Right ventricle myocardium inferior (tissue), 1 donor: ENCODE data around the gene FAM53B. TPM values are rescaled to one million over a fixed set of nuclear protein-coding genes. Genes with fewer than 3 reads are reported as not detected.

Source experiments
- ATAC-seq: fragments of 200-7000 bp; cut with Tn5 transposase; one replicate; pipeline ENCODE4 v1.9.1; 2020; ENCODE audit warnings: mild to moderate bottlenecking, moderate library complexity
- DNase-seq: peaks from one replicate; pipeline ENCODE4 v3.0.0; 2021; ENCODE audit errors: missing footprints
- intact Hi-C: fragments of 100-400 bp; cut with DNase I; formaldehyde crosslinking; loops from one replicate; pipeline ENCODE4 v1.11.0; 2022
- total RNA-seq: library from RNA; stranded (reverse); fragmentation: NEBNext Ultra II Directional; extraction: Animal tissue kit (Norgen Biotek cat#: 25700); gene quantifications from one replicate; pipeline ENCODE4 v1.2.1, GENCODE V29; 2021
- donor health status: DM: no; HTN: yes; CAD: no; lungs with severe emphysema.

The FAM53B gene
- total RNA-seq, 1 donor from 2014 or later, result 41.2 TPM

DNA sequence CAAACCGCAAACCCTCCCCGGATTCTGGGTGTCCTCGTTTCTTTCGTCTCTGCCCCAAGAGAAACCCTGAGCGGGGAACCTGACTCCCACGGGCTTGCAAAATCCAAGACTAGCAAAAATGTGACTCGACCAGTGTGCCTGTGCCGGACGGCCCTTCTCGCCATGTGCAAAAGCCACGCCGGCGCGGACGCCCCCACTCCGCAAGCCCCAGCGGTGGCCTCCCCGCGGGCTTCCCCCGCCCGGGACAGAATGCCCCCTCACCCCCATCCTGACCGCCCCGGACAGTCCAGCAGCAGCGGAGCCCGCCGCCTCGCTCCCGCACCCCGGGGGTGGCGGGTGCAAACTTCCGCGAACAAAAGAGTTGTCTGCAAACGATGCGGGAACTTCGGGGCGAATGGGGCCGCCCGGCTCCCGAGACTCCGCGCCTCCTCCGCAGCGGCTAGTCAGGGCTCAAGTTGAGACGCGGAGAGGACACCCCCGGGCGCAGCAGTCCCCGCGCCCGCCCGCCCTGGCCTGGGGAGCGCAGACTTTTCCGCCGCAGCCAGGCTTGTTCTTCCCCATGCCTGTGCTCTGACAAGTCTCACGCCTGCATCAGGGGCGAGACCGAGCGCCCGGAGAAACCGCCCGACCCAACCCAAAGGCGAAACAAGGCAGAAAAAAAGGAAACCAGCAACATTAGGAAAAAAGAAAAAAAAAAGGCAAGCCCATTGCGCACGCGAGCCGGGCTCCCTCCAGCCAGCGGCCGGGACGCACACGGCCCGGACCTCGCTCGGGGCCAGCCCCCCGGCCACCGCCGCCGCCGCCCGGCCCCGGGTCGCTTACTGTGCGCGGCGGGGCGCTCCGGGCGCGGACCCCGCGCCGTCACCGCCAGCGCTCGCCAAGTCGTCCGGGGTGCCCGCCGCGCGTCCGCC, 732 bp downstream of the FAM53B start:
- intact Hi-C loops, result loop anchor here (1.0 to 5.0 kb wide), 3 partner anchors 96 to 203 kb away; no protein-coding TSS in a partner anchor
- DNase-seq (peak; percentile 79), ATAC-seq (no peak)

DNA sequence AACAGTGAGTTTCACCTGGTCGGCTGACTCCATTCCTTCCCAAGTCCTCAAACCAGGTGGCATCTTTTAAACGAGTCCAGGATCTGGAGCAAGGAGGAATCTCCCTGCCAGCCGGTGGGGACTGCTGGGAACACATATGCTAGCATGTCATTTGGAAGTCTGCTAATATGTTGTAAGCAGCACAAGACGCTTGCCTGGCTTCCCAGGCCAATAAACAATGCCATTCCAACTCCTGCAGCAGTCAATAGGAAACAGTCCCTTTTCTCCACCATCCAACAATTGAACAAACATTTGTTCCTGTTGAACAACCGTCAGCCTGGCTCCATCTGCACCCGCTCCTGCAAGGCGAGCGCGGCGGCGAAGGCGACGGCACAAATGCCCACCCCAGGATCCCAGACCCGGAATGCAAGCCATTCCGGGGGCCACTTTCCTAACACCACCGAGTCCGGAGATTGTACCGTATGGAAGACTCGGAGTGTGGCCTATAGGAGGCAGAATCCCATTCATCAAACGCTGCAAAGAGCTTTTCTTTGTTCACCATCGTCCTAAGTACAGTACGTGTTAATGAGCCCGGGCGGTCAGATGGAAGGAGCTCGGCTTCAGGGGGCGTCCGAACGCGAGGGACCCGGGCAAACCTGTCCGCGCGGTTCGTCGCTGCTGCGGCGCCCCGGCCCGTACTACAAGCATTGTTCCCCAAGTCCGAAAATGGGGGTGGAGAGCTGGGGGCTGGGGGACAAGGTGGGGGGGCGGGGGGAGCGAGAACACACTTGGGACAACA, 1.6 kb downstream of the FAM53B start:
- intact Hi-C loops, result loop anchor here (2.0 to 5.0 kb wide), 2 partner anchors 95 to 118 kb away; no protein-coding TSS in a partner anchor
- DNase-seq (peak; percentile 73), ATAC-seq (no peak)

DNA sequence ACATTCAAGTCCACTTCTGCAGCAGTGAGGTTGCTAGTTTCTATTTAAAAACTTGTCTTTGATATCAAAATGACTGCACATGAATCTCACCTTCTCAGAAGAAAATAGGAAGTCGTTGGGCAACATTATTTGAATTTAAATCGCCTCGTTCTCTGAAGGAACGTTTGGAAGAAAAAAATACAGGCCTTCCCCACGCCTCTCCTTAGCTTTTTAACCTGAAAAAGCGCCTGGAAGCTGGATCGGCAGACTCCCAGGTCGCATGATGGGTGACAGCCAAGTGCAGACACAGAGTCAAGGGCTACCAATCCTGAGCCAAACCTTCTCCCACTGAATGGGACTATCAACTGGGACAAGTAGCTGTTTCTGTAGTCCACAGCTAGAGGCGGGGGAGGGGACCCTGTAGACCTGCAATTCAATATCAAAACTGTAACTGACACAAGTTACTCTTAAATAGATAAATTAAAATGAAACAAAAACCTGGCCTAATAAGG, 2.2 kb downstream of the FAM53B start:
- DNase-seq (no peak), ATAC-seq (no peak)
- intact Hi-C loops, result loop anchor here (2.0 to 5.0 kb wide), 4 partner anchors 39 to 117 kb away; no protein-coding TSS in a partner anchor

DNA sequence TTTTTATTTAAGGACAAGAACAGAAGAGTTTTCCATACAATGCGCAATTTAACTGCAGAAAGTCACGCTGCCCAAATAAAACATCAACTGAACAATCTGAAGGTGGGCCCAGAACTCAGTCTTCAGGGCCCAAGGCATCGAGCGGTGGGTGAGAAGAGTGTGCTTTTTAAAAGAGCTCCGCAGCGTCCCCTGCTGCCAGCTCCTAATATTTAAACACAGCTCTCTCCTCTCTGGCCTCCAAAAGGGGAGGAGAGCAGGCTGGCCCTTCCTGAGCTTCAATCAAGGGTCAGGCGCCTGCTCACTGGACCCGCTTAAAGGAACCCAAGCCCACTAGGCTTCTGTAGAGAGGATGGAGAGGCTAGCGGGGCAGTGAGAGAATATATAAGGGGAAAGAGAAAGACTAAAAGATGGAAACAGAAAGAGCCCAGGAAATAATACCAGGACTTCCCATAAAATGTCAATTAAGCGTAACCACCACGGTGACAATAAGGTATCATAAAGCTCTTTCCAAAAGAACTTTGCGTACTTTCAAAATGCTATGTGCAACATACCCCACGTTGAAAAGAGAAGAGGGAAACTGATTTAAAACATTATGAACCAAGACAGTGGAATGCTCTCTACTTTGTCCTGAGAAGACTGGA, 2.8 kb downstream of the FAM53B start:
- peak; percentile 90 for DNase-seq
- intact Hi-C loops, result loop anchor here (2.0 to 5.0 kb wide), 3 partner anchors 39 to 94 kb away; no protein-coding TSS in a partner anchor
- ATAC-seq, result peak; percentile 72

DNA sequence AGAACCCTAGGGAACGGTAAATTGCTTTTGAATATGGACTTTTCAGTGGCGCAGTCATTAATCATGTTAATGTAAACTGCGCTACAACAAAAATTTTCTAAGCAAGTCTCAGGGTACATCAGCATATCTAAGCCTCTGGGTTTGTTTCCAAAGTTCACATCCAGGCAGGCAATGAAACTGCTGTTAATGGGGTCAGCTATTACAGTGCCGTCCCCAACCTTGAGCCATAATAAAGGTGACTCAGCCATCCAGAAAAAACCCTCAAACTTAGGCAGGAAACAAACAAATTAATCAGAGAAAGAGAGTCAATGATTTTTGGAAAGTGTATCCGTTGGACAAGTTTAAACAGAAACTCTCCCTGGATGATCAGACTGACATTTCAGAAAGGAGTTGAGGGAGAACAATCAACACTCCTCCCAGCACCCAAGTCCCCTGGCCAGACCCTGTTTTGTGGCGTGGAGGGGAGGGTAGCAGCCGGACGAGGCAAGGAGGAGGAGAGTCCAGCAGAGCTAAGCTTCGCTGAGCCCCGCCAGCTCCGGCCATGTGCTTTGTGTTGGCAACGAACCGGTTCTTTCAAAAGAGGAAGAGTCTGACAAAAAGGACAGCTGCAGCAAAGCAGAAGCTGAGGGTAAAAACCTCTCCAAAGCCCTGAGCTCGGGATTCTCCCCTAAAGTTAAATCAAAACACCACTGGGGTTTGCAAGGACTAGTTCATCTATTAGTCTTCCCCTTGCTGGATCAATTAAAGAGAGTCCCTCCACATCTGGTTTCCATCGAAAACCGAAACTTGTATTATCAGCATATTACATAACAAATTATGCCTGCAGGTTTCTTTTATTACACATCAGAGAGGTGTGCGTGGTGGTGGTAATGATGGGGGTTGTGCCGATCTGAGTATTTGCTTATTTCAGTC, 3.6 kb downstream of the FAM53B start:
- DNase-seq (peak; percentile 88), ATAC-seq (peak; percentile 23)
- intact Hi-C loops, result loop anchor here (2.0 to 5.0 kb wide), 3 partner anchors 38 to 93 kb away; no protein-coding TSS in a partner anchor

DNA sequence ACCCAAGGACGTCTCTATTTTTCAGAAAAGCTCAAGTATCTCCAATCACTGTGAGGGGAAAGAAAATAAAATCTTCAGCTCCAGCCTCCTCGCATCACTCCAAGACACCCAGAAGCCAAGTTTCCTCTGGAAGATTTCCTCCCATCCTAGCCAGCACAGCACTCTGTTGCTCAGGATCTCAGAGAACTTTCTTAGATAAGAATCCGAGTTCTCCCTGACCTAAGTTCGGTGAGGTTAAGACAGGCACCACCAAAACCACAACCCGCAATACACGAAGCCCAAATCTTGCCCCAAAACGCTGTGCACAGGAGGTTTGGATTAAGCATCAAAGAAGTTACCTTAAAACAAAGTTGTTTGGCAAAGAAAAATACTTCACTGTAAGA, 4.2 kb downstream of the FAM53B start:
- ATAC-seq (no peak), DNase-seq (no peak)
- intact Hi-C loops, result loop anchor here (2.0 to 5.0 kb wide), 3 partner anchors 37 to 93 kb away; no protein-coding TSS in a partner anchor

DNA sequence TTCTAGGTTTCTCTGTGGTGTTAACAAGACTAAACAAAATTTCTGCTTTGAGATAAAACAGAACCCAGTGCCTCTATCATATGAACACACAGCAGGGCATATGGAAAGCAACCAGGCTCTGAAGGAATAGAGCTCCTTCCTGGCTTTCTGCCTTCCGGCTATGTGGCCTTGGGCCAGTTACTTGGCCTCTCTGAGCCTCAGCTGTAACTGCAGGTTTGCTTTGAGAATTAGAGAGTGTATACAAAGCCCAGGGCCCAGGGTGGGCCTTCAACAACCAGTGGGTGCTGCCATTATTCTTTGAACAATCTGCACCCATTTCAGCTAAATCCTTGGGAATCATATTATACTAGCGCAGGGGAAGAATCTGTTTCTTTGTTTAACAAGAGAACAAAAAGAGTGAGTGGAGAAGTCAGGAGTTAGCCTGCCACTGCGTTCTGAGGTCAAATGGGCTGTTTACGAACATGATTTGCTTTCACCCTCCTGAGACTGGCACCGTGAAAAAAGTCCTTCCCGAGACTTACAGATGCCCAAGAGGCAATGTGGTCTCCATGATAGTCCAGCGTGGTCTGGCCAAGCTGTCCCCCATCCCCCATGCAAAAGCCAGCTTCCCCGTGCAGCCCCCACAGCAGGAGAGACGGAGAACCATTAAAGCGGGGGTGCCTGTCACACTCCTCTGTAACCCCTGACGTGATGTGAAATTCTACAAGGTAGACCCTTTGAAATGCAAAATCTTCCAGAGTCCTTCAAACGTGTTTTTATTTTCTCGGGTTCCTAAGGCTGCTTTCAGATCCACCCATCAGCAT, 4.9 kb downstream of the FAM53B start:
- no peak for ATAC-seq
- DNase-seq, result no peak
- intact Hi-C loops, result no loop called here

DNA sequence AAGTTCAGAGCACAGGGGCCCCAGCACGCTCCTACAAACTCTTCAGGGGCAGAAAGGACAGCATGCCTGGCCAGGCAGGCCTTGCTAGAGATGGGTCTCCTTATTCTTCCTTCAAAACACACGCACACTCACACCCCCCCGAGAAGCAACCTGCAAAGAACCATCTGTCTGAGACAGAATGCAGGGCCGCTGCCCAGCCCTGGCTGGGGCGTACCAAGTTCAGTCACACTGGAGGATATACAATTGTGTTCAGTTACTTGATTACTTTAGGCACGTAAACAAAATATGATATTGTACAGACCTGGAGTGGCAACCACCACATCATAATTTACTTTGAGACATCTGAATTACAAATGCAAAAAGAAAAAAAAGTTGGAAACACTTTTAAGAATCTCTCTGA, 5.7 kb downstream of the FAM53B start:
- ATAC-seq, result no peak
- DNase-seq, result no peak
- intact Hi-C loops, result no loop called here

DNA sequence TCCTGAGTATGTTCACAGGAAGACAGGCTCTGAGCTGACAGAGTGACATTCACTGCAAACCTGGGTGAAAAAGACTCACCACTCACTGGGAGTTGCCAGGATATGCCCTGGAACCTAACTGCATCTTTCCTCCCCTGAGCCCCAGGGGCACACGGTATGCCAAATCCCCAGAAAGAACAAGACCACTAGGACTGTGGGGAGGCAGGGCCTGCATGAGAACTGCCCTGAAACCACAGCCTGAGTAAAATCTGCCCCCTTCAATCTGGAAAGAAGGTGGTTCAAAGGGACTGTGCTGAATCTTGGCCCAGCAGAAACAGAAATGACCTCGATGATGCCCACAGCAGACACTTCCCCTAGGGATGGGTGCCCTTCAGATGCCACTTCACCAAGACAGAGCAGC, 6.5 kb downstream of the FAM53B start:
- intact Hi-C loops, result loop anchor here (2.0 kb wide), 1 partner anchor 15 kb away; no protein-coding TSS in a partner anchor
- no peak for ATAC-seq
- DNase-seq, result no peak

DNA sequence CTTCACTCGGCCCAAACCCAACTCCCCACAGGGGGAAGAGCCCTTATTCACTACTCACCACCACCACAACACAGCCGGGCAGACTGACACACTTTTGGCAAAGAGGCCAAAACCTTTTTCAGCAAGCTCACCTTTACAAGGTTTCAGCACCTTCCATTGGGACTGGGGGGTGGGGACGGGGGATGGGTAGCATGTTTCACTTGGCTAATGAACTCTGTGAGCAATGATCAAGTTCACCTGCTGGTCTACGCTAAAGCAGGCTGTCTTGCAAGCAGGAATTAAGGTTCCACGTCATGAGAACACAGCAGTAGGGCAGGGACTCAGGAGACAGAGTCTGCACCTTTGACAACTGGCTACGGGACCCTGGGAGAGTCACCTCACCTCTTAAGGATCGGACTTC, 7.0 kb downstream of the FAM53B start:
- no peak for DNase-seq
- intact Hi-C loops, result loop anchor here (2.0 kb wide), 1 partner anchor 14 kb away; no protein-coding TSS in a partner anchor
- ATAC-seq, result no peak

DNA sequence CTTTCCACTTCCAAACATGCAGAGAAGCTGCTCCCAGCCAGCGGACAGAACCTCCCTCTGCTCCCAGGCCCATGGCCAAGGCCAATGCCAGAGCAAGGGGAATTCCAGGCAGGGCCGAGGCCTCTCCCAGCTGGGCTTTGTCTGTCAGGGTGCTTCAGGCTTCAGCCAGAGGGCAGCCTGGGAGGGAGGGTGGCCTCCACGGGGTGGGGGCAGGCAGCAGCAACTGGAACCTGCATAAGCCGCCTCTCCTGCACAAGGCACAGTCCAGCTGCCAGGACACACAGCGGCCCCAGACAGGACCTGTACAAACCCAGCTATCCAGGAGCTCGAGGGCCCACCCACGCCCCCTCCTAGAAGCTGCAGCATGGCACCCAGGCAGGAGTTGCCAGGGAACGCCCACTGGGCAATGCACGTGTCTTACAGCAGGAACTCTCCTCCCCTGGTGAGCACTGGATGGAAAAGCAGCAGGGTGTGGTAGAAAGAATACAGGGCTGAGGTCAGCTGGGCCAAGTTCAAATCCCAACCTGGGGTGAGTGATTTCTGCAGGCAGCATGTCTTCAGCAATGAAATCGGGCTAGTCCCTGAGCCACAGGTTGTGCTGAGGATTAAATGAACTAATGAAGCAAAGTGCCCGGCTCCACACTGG, 7.6 kb downstream of the FAM53B start:
- intact Hi-C loops, result loop anchor here (2.0 kb wide), 1 partner anchor 14 kb away; no protein-coding TSS in a partner anchor
- peak; percentile 80 for ATAC-seq
- peak; percentile 90 for DNase-seq

DNA sequence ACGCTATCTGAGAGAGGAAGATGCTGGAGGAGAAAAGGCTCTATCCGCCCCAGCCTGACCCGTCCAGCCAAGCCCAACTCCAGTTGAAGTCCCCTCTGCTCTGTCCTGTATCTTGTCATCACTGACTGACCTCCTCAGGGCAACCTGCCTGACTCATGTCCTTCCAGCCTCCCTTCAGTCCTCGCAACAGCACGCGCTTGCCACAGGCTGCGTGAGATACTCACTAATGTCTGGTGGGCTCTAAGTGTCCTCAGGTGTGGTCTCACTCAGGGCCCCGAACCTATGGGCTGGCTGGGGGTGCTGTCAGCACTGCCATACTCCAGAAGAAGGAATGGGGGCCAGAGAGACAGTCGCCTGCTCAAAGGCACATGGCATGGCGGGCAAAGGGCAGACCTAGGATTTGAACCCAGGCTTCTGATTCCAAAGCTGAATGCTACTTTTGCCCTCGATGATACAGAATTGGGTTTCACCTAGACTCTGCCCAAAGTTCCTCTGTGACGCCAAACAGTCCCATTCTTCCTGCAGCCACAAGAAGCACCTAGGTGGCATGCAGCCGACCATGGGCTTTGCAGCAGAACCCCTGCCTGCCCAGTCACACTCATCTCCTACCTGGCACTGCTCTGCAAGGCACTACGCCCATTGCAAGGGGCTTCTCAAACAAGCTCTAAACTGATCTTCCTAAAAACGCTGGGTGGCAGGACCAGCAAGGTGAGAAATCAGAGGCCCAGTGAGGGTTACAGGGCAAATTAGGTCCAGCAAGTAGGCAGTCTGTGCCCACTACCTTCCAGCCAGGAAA, 8.5 kb downstream of the FAM53B start:
- ATAC-seq (no peak), DNase-seq (no peak)
- intact Hi-C loops, result loop anchor here (2.0 kb wide), 1 partner anchor 13 kb away; no protein-coding TSS in a partner anchor

DNA sequence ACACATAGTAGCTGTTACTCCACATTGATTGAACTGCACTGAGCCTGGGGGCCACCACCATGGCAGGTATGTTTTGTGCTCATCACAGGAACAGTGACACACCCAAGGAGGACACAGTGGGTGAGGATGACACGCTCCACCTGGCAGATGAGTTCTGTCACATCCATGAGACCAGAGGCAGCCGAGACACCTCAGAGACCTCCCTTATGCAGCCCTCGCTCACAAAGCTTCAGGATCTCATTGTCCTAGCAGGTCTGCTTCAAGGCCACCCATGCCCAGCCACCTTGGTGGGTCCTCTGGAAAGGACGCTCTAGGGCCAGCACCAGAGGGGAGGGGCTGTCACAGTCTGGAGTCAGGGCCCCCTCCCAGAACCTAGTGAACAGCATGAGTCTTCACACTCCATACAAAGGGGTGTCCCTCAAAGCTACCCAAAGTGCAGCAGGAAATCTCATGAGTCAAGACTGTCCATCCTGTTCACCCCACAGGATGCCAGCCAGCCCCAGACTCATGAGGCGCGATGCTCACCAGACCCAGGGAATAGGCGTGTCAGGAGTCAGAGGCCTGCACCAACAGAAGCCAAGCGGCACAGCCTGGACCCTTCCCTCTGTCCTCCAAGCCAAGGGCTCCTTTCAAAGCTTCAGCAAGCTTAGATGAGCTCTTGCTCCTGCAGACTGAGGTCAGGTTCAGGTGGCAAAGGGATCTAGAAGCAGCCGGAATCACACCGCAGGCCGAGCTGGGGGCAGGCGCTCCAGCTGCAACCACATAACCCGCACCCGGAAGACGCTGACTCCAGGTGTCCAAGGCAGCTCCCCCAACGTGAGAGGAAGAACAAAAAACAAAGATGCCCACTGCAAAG, 9.6 kb downstream of the FAM53B start:
- no peak for DNase-seq
- intact Hi-C loops, result no loop called here

DNA sequence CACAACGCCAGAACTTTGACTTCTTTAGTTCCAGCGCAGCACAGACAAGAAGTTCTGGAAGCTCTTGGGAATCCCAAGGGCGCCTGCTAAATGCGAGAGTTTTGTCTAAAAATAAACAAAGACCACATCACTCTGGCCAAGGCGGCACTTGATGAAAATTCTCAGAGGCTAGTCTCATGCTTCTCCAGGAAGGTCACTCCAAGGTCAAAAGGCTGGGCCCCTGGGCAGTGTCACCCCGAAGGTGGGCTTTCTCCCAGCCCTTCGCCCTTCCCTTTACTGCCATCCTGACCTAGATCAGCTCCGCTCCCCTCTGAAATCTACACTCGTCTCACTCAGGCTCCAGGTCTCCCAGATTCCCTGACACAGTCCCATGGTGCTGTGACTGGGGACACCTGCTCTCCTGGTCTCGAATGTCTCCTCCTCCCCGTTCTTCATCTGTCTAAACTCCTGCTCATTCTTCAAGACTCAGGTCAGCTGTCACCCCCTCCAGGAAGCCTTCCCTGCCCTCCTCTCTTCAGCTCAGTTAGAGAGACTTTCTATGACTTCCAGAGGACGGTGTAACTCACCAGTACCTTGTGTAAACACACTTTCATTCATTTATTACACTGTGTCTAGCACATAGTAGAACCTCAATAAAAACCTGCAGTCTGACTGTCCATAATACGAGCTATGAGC, 10.5 kb downstream of the FAM53B start:
- no peak for DNase-seq
- intact Hi-C loops, result no loop called here
- ATAC-seq, result no peak

More for the DNA sequence above, 9.6 kb downstream of the FAM53B start:
- no peak for ATAC-seq
